MM.1S (cell line): ENCODE measurements around the gene GDF2.

Source experiments
- EZH2 ChIP-seq: fragments of 300-600 bp; sonication (generic); optimal IDR thresholded peaks from 2 replicates; pipeline ENCODE3; 2017; ENCODE audit warnings: low read depth, mild to moderate bottlenecking, antibody characterized with exemption, low read length, mixed read lengths
- EZH2phosphoT487 ChIP-seq: fragments of 300-600 bp; sonication (generic); IDR thresholded peaks from 2 replicates; pipeline ENCODE4 v1.6.1; 2018; ENCODE audit warnings: antibody characterized with exemption, low read length
- TF ChIP-seq, protein P1 (sequence below): fragments of 300-600 bp; sonication (generic); IDR thresholded peaks from 2 replicates; pipeline ENCODE4 v1.5.1; 2016; ENCODE audit warnings: antibody characterized with exemption, low read length, mixed read lengths

DNA sequence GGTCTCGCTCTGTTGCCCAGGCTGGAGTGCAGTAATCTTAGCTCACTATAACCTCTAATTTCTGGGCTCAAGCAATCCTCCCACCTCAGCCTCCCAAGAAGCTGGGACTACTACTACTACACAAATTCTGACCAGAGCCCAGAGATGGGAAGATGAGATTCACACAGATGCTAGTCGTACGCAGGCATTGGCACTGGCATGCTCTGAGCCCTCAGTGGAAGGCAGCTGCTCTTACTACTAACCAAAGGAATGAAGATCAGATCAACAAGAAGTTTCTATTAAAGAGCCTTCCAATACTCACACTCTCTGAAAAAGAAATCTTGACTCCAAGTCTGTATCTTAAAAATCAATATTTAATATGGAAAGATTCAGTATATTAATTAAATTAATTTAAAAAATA is 10.7 kb downstream of the GDF2 start:
- TF ChIP-seq EZH2phosphoT487 (no peak), EZH2 (no peak)
- TF ChIP-seq, protein P1, sequence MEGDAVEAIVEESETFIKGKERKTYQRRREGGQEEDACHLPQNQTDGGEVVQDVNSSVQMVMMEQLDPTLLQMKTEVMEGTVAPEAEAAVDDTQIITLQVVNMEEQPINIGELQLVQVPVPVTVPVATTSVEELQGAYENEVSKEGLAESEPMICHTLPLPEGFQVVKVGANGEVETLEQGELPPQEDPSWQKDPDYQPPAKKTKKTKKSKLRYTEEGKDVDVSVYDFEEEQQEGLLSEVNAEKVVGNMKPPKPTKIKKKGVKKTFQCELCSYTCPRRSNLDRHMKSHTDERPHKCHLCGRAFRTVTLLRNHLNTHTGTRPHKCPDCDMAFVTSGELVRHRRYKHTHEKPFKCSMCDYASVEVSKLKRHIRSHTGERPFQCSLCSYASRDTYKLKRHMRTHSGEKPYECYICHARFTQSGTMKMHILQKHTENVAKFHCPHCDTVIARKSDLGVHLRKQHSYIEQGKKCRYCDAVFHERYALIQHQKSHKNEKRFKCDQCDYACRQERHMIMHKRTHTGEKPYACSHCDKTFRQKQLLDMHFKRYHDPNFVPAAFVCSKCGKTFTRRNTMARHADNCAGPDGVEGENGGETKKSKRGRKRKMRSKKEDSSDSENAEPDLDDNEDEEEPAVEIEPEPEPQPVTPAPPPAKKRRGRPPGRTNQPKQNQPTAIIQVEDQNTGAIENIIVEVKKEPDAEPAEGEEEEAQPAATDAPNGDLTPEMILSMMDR: no peak
